ENCODE results near the gene RNASE7. TPM values are rescaled to one million over a fixed set of nuclear protein-coding genes. Genes with fewer than 3 reads are reported as not detected.

RNASE7 gene
- total RNA-seq, 4 donors from 2014 or later = not detected

DNA sequence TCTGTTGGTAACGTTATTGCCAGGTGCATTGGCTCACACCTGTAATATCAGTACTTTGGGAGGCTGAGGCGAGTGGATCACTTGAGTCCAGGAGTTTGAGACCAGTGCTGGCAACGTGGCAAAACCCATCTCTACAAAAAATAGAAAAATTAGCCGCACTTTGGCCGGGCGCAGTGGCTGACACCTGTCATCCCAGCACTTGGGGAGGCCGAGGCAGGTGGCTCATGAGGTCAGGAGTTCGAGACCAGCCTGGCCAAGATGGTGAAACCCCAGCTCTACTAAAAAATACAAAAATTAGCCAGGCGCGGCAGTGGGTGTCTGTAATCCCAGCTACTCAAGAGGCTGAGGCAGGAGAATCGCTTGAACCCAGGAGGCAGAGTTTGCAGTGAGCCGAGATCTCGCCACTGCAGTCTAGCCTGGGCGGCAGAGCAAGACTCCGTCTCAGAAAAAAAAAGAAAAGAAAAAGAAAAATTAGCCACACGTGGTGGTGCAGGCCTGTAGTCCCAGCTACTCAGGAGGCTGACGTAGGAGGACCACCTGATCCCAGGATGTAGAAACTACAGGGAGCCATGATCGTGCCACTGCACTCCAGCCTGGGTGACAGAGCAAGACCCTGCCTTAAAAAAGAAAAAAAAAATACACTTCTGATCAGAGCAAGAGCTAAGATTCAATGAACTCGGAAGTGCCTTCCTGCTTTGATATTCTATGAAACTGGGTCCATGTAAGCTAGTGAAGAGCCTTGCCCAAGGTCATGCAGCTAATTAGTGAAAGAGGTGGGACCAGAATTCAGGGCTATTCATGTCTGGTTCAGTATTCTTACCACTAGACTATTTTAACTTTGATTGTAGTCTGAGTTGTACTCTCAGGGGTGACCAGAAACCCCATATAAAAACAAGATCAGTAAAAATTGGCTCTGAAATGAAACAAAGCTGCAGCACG, 11.3 kb downstream of the RNASE7 start:
- Histone ChIP-seq H3K27ac (no peak overlapping the region), H3K27me3 (no peaks in the 10 kb centered on the region), H3K9me3 (no peaks in the 10 kb centered on the region), H3K4me3 (no peak overlapping the region), H3K36me3 (no peaks in the 10 kb centered on the region), H3K4me1 (no peaks in the 10 kb centered on the region)
- no peak for TF ChIP-seq POLR2A (IDR thresholded peaks at IDR 0.05)
- TF ChIP-seq CTCF (IDR thresholded peaks at IDR 0.05) = no peak
- intact Hi-C loops (cut with DNase I; ENCODE audit: low total_unique reads) = no loop called here
- DNase-seq = no peak

GRCh38 chr14:21054123-21054767, 12.1 kb downstream of the RNASE7 start:
- DNase-seq = no peak
- intact Hi-C loops (cut with DNase I; ENCODE audit: low total_unique reads) = no loop called here

GRCh38 chr14:21054768-21055145, 12.6 kb downstream of the RNASE7 start:
- no peak for TF ChIP-seq POLR2A (IDR thresholded peaks at IDR 0.05)
- no peak for TF ChIP-seq CTCF (IDR thresholded peaks at IDR 0.05)
- H3K27ac ChIP-seq = no peak overlapping the region
- intact Hi-C loops (cut with DNase I; ENCODE audit: low total_unique reads) = no loop called here

More at GRCh38 chr14:21054123-21054767, 12.1 kb downstream of the RNASE7 start:
- no peaks in the 10 kb centered on the region for H3K9me3 ChIP-seq
- no peaks in the 10 kb centered on the region for H3K27me3 ChIP-seq
- H3K27ac ChIP-seq = no peak overlapping the region
- TF ChIP-seq CTCF (IDR thresholded peaks at IDR 0.05) (no peak), POLR2A (IDR thresholded peaks at IDR 0.05) (no peak)
- H3K4me1 ChIP-seq = no peaks in the 10 kb centered on the region
- H3K36me3 ChIP-seq = no peaks in the 10 kb centered on the region
- no peak overlapping the region for H3K4me3 ChIP-seq

GRCh38 chr14:21055432-21056117, 13.4 kb downstream of the RNASE7 start:
- H3K27ac ChIP-seq = no peak overlapping the region
- intact Hi-C loops (cut with DNase I; ENCODE audit: low total_unique reads) = no loop called here

More at GRCh38 chr14:21054768-21055145, 12.6 kb downstream of the RNASE7 start:
- Histone ChIP-seq H3K27me3 (no peaks in the 10 kb centered on the region), H3K36me3 (no peaks in the 10 kb centered on the region), H3K4me1 (no peaks in the 10 kb centered on the region), H3K9me3 (no peaks in the 10 kb centered on the region), H3K4me3 (no peak overlapping the region)
- DNase-seq = no peak

More at GRCh38 chr14:21055432-21056117, 13.4 kb downstream of the RNASE7 start:
- TF ChIP-seq POLR2A (IDR thresholded peaks at IDR 0.05) (no peak), CTCF (IDR thresholded peaks at IDR 0.05) (no peak)
- no peak for DNase-seq
- no peaks in the 10 kb centered on the region for H3K9me3 ChIP-seq
- no peaks in the 10 kb centered on the region for H3K36me3 ChIP-seq
- H3K4me1 ChIP-seq = no peaks in the 10 kb centered on the region
- H3K27me3 ChIP-seq = no peaks in the 10 kb centered on the region
- no peak overlapping the region for H3K4me3 ChIP-seq

Data from uterus (tissue), 4 donors.